Measurements from ENCODE around the gene SLC20A1.

The SLC20A1 gene

GRCh38 chr2:112639936-112640335, 5.8 kb upstream of the SLC20A1 start:
- TF ChIP-seq POLR2AphosphoS5 (IDR thresholded peaks at IDR 0.05; ENCODE audit: low read depth, low read length): no peak
- no peak for TF ChIP-seq SIN3A (IDR thresholded peaks at IDR 0.05; ENCODE audit: borderline replicate concordance, insufficient read depth, low read length)
- TF ChIP-seq TAF1 (IDR thresholded peaks at IDR 0.05; ENCODE audit: borderline replicate concordance, insufficient read depth, low read length): no peak
- TF ChIP-seq REST (IDR thresholded peaks at IDR 0.05; ENCODE audit: insufficient read depth in 1 of 2, low read depth in 2 of 2, low read length in 2 of 2): no peak
- no peak for TF ChIP-seq FOXP2 (optimal IDR thresholded peaks at IDR 0.05; ENCODE audit: borderline replicate concordance, extremely low read depth, extremely low read length, insufficient read depth)

GRCh38 chr2:112640467-112640799, 5.3 kb upstream of the SLC20A1 start:
- TF ChIP-seq SIN3A (IDR thresholded peaks at IDR 0.05; ENCODE audit: borderline replicate concordance, insufficient read depth, low read length): no peak
- TF ChIP-seq TAF1 (IDR thresholded peaks at IDR 0.05; ENCODE audit: borderline replicate concordance, insufficient read depth, low read length): no peak
- TF ChIP-seq POLR2AphosphoS5 (IDR thresholded peaks at IDR 0.05; ENCODE audit: low read depth, low read length): no peak
- TF ChIP-seq FOXP2 (optimal IDR thresholded peaks at IDR 0.05; ENCODE audit: borderline replicate concordance, extremely low read depth, extremely low read length, insufficient read depth): no peak
- no peak for TF ChIP-seq REST (IDR thresholded peaks at IDR 0.05; ENCODE audit: insufficient read depth in 1 of 2, low read depth in 2 of 2, low read length in 2 of 2)

GRCh38 chr2:112640800-112641675, 4.7 kb upstream of the SLC20A1 start:
- no peak; the same call in 1 of the 2 replicates for TF ChIP-seq SIN3A (IDR thresholded peaks at IDR 0.05; ENCODE audit: borderline replicate concordance, insufficient read depth, low read length)
- TF ChIP-seq REST (IDR thresholded peaks at IDR 0.05; ENCODE audit: insufficient read depth in 1 of 2, low read depth in 2 of 2, low read length in 2 of 2): 0 out of 4 replicates have a peak, but pooled peaks of 1 of the 2 experiments have one; percentile 47
- peak; percentile 54 for TF ChIP-seq POLR2AphosphoS5 (IDR thresholded peaks at IDR 0.05; ENCODE audit: low read depth, low read length)
- peak; percentile 51; the same call in 1 of the 2 replicates for TF ChIP-seq TAF1 (IDR thresholded peaks at IDR 0.05; ENCODE audit: borderline replicate concordance, insufficient read depth, low read length)
- TF ChIP-seq FOXP2 (optimal IDR thresholded peaks at IDR 0.05; ENCODE audit: borderline replicate concordance, extremely low read depth, extremely low read length, insufficient read depth): peak; percentile 82

GRCh38 chr2:112641701-112642100, 4.0 kb upstream of the SLC20A1 start:
- TF ChIP-seq TAF1 (IDR thresholded peaks at IDR 0.05; ENCODE audit: borderline replicate concordance, insufficient read depth, low read length) (no peak), FOXP2 (optimal IDR thresholded peaks at IDR 0.05; ENCODE audit: borderline replicate concordance, extremely low read depth, extremely low read length, insufficient read depth) (no peak), REST (IDR thresholded peaks at IDR 0.05; ENCODE audit: insufficient read depth in 1 of 2, low read depth in 2 of 2, low read length in 2 of 2) (no peak), POLR2AphosphoS5 (IDR thresholded peaks at IDR 0.05; ENCODE audit: low read depth, low read length) (no peak), SIN3A (IDR thresholded peaks at IDR 0.05; ENCODE audit: borderline replicate concordance, insufficient read depth, low read length) (no peak)

All from PFSK-1 (cell line).